ENCODE data around the gene BECN2.

DNA sequence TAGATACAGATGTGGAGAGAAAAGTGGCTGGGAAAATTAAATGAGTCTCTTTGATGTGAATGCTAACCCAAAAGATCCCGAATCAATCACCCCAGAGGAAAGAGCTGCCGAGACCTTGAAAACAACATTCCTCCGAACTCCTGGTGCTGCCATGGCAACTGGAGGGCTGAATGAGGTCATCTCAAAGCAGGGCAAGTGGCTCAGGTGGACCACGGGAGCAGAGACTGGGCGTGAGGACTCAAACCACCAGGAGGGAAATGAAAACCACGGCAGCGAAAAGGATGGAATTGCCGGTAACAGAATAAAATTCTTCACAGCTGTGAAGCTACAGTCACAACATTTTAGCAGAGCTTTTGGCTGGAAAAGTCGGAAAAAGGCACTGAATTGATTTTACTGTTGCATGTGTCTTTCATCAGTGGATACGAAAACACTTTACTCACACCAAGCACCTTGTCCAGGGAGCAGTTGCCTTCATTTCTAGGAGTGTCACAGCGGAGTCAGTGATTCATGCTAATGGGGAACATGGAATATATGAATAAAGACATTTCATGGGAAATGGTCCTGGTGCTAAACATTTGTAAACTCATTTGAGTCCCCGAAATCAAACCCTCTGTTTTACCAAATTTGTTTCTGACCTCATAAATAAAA, 23.2 kb upstream of the BECN2 start:
- TF ChIP-seq, protein P1, sequence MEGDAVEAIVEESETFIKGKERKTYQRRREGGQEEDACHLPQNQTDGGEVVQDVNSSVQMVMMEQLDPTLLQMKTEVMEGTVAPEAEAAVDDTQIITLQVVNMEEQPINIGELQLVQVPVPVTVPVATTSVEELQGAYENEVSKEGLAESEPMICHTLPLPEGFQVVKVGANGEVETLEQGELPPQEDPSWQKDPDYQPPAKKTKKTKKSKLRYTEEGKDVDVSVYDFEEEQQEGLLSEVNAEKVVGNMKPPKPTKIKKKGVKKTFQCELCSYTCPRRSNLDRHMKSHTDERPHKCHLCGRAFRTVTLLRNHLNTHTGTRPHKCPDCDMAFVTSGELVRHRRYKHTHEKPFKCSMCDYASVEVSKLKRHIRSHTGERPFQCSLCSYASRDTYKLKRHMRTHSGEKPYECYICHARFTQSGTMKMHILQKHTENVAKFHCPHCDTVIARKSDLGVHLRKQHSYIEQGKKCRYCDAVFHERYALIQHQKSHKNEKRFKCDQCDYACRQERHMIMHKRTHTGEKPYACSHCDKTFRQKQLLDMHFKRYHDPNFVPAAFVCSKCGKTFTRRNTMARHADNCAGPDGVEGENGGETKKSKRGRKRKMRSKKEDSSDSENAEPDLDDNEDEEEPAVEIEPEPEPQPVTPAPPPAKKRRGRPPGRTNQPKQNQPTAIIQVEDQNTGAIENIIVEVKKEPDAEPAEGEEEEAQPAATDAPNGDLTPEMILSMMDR (IDR thresholded peaks at IDR 0.05) = no peak
- TF ChIP-seq POLR2A (IDR thresholded peaks at IDR 0.05) = no peak

Measured in esophagus squamous epithelium (tissue), 4 donors.